Upper lobe of right lung (tissue), 1 donor: ENCODE results near the gene BRME1. TPM values are rescaled to one million over a fixed set of nuclear protein-coding genes. Genes with fewer than 3 reads are reported as not detected.
"Not testable (repeated sequence)": the region's sequence is repeated elsewhere in the genome, so short reads cannot be mapped to it uniquely, and the experiment has no call there.

ENCODE experiments used
- ATAC-seq: fragments of 200-7000 bp; cut with Tn5 transposase; one replicate; pipeline ENCODE4 v1.9.1; 2020; ENCODE audit warnings: mild to moderate bottlenecking, moderate library complexity
- DNase-seq: peaks from one replicate; pipeline ENCODE4 v3.0.0-alpha.2; 2020
- H3K27ac ChIP-seq: fragments of 200-600 bp; one replicate; pipeline ENCODE4 v1.8.0; 2022
- H3K27me3 ChIP-seq: fragments of 200-600 bp; one replicate; pipeline ENCODE4 v1.8.0; 2022; ENCODE audit warnings: mild to moderate bottlenecking
- H3K36me3 ChIP-seq: fragments of 200-600 bp; one replicate; pipeline ENCODE4 v1.8.0; 2022
- H3K4me1 ChIP-seq: fragments of 200-600 bp; one replicate; pipeline ENCODE4 v1.8.0; 2022
- H3K4me3 ChIP-seq: fragments of 200-600 bp; one replicate; pipeline ENCODE4 v1.8.0; 2022; ENCODE audit warnings: mild to moderate bottlenecking
- H3K9me3 ChIP-seq: fragments of 200-600 bp; one replicate; pipeline ENCODE4 v1.8.0; 2022
- intact Hi-C: fragments of 100-400 bp; cut with DNase I; formaldehyde crosslinking; loops from one replicate; pipeline ENCODE4 v1.11.0; 2022
- total RNA-seq: library from RNA; stranded (reverse); fragmentation: NEBNext Ultra II Directional; extraction: Animal tissue kit (Norgen Biotek cat#: 25700); gene quantifications from one replicate; pipeline ENCODE4 v1.2.1, GENCODE V29; 2021
- TF ChIP-seq, protein P1 (sequence below): fragments of 200-600 bp; IDR thresholded peaks from one replicate; pipeline ENCODE4 v1.8.0; 2022; ENCODE audit warnings: antibody characterized with exemption
- donor health status: DM: no; HTN: yes; CAD: no; lungs with severe emphysema.

Gene BRME1
- total RNA-seq, 1 donor from 2014 or later = 2.0 TPM

DNA sequence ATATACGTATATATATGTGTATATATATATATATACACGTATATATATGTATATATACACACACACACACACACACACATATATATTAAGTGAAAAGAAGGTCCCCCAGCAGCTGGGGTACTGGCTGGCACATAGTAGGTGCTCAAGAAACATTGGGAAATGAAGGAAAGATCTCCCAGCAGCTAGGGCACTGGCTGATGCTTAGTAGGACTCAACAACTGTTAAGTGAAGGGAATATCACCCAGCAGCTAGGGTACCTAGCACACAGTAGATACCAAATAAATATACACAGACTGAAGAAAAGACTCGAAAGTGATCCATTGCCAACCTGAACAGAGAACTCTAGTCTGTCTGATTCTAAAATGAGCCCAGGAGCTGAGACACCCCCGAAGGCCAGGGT, 20.1 kb upstream of the BRME1 start:
- ATAC-seq = no peak

DNA sequence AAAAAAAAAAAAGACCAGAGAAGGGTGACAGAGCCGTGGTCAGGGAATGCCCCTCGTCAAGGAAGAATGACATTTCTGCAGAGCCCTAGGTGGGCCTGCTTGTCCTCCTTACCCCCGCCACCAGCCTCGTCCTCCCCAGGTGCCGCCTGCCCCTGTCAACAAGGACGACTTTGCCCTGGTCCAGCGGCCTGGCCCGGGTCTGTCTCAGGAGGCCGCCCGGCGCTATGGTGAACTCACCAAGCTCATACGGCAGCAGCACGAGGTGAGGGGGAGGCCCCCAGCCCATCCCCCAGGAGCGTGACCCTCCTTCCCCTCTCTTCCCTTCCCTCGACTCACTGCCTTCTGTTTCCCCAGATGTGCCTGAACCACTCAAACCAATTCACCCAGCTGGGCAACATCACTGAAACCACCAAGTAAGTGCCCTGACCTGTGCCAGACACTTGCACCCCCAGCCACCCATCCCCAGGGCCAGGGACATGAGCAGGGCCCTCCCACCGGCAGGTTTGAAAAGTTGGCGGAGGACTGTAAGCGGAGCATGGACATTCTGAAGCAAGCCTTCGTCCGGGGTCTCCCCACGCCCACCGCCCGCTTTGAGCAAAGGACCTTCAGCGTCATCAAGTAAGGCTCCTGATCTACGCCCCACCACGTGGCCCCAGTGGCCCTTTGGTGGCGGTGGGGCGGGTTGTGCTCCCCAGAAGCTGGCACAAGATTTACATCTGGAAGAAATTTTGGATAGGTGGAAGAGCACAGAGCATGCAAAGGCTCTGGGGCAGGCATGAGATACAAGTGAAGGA, 17.5 kb upstream of the BRME1 start:
- H3K4me3 ChIP-seq = no peak overlapping the region
- peaks cover 3% of the 10 kb centered on the region for H3K4me1 ChIP-seq
- intact Hi-C loops = no loop called here
- H3K36me3 ChIP-seq = peaks cover 67% of the 10 kb centered on the region
- DNase-seq (no peak), ATAC-seq (no peak)
- no peaks in the 10 kb centered on the region for H3K9me3 ChIP-seq
- H3K27me3 ChIP-seq = no peaks in the 10 kb centered on the region
- no peak overlapping the region for H3K27ac ChIP-seq
- TF ChIP-seq, protein P1, sequence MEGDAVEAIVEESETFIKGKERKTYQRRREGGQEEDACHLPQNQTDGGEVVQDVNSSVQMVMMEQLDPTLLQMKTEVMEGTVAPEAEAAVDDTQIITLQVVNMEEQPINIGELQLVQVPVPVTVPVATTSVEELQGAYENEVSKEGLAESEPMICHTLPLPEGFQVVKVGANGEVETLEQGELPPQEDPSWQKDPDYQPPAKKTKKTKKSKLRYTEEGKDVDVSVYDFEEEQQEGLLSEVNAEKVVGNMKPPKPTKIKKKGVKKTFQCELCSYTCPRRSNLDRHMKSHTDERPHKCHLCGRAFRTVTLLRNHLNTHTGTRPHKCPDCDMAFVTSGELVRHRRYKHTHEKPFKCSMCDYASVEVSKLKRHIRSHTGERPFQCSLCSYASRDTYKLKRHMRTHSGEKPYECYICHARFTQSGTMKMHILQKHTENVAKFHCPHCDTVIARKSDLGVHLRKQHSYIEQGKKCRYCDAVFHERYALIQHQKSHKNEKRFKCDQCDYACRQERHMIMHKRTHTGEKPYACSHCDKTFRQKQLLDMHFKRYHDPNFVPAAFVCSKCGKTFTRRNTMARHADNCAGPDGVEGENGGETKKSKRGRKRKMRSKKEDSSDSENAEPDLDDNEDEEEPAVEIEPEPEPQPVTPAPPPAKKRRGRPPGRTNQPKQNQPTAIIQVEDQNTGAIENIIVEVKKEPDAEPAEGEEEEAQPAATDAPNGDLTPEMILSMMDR = no peak

More for the DNA sequence above, 20.1 kb upstream of the BRME1 start:
- Histone ChIP-seq H3K27me3 (no peaks in the 10 kb centered on the region), H3K4me3 (no peak overlapping the region), H3K27ac (peak overlapping the region; percentile 55), H3K4me1 (peaks cover 3% of the 10 kb centered on the region), H3K9me3 (no peaks in the 10 kb centered on the region), H3K36me3 (peaks cover 52% of the 10 kb centered on the region)
- TF ChIP-seq, protein P1 = no peak
- DNase-seq = no peak
- intact Hi-C loops = no loop called here

DNA sequence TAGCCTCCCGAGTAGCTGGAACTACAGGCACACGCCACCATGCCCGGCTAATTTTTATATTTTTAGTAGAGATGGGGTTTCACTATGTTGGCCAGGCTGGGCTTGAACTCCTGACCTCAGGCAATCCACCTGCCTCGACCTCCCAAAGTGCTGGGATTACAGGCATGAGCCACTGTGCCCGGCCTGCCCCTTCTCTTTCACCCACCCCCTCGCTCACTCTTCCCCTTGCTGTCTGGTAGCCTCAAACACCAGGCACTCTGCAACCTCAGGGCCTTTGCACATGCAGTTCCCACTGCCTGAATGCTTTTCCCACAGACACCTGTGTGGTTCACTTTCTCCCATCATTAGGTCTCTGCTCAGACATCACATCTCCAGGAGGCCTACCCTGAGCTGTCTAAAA, 16.2 kb upstream of the BRME1 start:
- H3K27ac ChIP-seq, ATAC-seq, intact Hi-C loops, H3K9me3 ChIP-seq, H3K4me1 ChIP-seq, H3K4me3 ChIP-seq, H3K27me3 ChIP-seq, DNase-seq: not testable (repeated sequence)
- peaks cover 66% of the 10 kb centered on the region for H3K36me3 ChIP-seq

DNA sequence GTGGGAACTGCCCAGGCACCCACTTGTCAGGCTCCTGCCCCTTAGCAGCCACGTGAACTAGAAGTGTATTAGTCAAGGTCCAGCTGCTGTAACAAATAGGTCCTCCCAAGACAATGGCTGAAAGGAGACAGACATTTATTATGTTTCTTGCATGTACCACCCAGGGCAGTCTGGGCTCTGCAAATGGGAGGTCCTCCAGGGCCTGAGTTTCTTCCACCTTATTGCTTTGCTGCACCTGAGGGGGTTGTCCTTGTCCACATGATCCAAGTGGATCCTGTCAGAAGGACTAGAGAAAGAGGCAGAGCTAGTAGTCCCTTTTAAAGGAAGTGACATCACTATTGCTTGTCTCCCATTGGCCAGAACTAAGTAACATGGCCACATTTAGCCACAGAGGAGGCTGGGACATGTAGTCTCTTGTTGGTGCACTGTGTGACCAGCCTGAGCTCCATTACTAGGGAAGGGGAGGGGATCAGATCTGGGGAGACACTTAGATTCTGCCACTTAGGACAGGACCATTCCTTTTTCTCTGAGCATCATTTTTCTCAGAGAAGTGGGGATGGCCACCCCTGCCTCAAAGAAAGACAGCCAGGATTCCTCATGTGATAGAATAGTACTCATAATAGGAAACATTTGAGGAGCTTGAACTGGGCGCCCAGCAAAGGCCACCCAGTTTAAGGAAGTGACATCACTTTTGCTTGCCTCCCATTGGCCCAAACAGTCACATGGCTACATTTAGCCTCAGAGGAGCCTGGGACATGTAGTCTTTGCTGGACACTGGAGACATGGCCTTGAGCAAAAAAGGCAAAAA, 15.2 kb upstream of the BRME1 start:
- Histone ChIP-seq H3K27me3 (no peaks in the 10 kb centered on the region), H3K4me3 (no peak overlapping the region), H3K9me3 (no peaks in the 10 kb centered on the region), H3K27ac (no peak overlapping the region), H3K36me3 (peaks cover 66% of the 10 kb centered on the region), H3K4me1 (no peaks in the 10 kb centered on the region)
- ATAC-seq (peak; percentile 63), DNase-seq (no peak)
- intact Hi-C loops = no loop called here
- TF ChIP-seq, protein P1 = no peak

DNA sequence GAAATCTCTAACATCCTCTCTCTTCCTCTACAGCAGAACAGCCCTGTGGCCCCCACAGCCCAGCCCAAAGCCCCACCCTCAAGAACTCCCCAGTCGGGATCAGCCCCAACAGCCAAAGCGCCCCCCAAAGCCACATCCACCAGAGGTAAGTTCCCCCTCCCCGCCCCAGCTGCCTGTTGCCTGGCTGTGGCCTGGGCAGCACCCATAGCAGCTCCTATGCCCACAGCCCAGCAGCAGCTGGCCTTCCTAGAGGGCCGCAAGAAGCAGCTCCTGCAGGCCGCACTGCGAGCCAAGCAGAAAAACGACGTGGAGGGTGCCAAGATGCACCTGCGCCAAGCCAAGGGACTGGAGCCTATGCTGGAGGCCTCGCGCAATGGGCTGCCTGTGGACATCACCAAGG, 14.6 kb upstream of the BRME1 start:
- H3K36me3 ChIP-seq = peaks cover 69% of the 10 kb centered on the region
- intact Hi-C loops = no loop called here
- TF ChIP-seq, protein P1 = no peak
- ATAC-seq (no peak), DNase-seq (no peak)
- no peak overlapping the region for H3K27ac ChIP-seq
- no peaks in the 10 kb centered on the region for H3K9me3 ChIP-seq
- H3K4me1 ChIP-seq = no peaks in the 10 kb centered on the region
- no peaks in the 10 kb centered on the region for H3K27me3 ChIP-seq
- H3K4me3 ChIP-seq = no peak overlapping the region
